GM19023 (cell line): Measurements from ENCODE around the gene TEX101.
A peak's percentile ranks its signal among the peaks of the same experiment; 100 is the strongest.

Experiments
- ATAC-seq: cut with Tn5 transposase; IDR thresholded peaks from one replicate; pipeline ENCODE4 v1.9.1; 2021; ENCODE audit warnings: mild to moderate bottlenecking, moderate library complexity; ENCODE audit not compliant: unreplicated experiment

The TEX101 gene

DNA sequence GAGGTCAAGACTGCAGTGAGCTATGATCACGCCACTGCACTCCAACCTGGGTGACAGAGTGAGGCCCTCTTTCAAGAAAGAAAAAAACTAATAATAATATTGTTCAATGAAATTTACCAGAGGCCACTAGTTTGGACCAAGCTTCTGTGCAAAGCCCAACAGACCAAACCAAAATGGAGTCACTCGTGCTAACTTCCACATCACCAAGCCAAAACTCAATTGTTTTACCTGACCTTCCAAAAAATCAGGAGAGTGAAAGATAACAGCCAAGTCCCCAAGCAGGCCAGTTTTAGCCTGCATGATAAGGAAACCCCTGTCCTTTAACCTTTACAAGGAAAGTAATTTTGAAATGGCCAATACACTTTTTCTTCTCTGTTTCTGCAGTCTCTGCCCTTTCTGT lies 30.7 kb downstream of the TEX101 start:
- ATAC-seq, result no peak

DNA sequence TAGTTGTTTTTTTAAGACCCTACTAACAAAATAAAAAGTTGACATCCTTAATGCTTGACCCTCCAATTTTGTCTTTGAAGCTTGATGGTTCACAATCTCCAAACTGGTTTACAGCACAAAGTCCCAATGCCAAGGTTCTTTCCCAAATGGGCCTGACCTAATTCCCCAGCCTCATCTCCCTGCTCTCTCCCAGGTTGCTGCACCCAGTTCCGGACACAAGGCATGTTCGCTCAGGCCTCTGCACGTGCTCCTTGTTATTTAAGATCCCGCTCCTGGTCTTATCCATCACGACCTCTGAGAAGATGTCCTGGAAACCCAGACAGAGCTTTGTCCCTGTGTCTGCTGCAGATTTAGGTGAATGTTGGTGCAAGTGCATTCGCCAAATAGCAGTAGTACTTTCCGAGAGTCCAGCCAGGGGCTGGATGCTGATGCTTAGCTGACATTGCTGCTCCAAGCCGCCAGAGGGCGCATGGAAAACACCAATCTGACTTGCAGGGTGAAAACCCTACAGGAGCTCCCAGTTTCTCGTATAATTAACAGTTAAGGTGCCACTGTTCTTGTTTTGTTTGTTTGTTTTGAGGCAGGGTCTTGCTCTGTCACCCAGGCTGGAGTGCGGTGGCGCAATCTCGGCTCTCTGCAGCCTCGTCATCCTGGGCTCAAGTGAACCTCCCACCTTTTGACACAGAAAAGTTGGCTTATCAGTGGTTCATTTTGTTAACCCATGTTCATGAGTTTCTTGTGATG lies 32.2 kb downstream of the TEX101 start:
- no peak for ATAC-seq

GRCh38 chr19:43447655-43448054 lies 33.0 kb downstream of the TEX101 start:
- ATAC-seq, result no peak

GRCh38 chr19:43450545-43450997 lies 35.9 kb downstream of the TEX101 start:
- no peak for ATAC-seq

DNA sequence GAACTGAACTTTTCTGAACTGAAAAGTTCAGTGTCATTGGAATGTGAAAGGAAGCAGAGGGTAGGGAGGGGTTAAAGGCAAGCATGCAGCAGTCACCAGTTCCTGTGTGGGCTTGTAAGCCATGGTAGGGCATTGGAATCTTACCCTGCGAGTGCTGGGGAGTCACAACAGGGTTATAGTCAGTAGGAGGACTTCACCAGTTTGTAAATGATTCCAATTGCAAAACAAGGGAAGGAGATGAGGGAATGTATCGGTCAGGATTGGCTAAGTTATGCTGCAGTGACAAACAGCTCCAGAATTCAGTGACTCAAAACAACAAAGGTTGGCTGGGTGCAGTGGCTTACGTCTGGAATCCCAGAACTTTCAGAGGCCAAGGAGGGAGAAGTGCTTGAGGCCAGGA lies 37.9 kb downstream of the TEX101 start:
- ATAC-seq, result no peak

DNA sequence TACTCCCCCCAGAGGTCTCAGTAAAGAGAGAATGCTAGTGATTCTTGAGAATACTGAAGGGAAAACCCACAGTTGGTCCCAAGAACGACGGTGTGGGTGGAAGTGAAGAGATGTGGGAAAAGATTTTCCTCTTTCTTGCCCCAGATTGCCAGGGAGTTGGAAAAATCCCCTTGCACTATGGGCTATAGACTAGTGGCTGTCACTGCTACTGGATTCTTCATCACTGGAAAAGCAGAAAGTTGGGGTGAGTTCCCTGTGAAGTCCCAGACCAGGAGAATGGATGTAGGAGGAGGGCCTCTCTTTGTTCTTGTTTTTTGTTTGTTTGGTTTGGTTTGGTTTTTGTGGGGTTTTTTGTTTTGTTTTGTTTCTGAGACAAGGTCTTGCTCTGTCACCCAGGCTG lies 39.3 kb downstream of the TEX101 start:
- ATAC-seq, result no peak

GRCh38 chr19:43455321-43456113 lies 40.8 kb downstream of the TEX101 start:
- no peak for ATAC-seq

GRCh38 chr19:43457809-43458208 lies 43.1 kb downstream of the TEX101 start:
- no peak for ATAC-seq

DNA sequence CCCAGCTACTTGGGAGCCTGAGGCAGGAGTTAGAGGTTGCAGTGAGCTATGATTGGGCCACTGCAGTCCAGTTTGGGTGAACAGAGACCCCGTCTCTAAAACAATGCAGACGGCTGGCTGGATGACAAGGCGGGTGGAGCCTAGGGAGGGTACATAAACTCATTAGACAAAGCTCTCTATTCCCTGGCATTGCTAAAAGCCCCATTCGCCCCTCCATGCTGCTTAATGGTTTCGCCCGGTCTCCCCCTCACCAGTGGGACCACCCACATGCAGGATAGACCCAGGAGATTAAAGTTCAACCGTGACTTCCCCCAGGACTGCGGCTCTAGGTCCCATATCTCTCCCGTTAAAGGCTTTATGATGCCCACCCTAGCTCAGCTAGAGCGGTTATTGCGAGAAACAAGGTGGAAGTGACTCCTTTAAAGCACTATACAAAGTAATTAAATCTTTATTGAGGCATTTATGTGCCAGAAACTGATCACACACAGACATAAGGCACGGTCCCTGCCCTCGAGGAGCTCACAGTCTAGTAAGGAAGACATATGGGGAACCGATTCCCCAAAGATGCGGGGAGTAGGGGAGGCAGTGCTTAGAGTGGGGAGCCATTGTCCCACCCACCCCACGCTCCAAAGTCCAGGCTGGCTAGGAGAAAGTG lies 45.8 kb downstream of the TEX101 start:
- ATAC-seq, result no peak

DNA sequence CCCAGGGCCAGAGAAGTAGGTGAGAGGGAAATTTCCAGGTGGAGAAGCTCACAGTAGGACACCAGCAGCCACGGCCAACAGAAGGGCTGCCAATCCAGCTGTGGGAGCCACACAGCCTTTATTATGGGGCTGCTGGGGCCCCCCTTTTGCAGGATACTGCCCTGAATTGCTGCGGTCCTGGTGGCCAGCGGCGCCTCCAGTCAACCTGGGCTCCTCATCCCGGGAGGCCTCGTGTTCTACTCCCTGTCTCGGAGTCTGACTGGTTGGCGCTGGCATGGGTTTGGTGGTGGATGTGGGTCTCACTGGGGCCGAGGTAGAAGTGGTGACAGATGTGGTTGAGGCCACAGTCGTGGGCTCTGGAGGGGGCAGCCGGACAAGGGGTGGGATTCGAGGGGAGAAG lies 46.6 kb downstream of the TEX101 start:
- no peak for ATAC-seq

- no peak for ATAC-seq
These were observed 47.7 kb downstream of the TEX101 start for GRCh38 chr19:43462383-43462782.

GRCh38 chr19:43462785-43463380 lies 48.2 kb downstream of the TEX101 start:
- no peak for ATAC-seq

DNA sequence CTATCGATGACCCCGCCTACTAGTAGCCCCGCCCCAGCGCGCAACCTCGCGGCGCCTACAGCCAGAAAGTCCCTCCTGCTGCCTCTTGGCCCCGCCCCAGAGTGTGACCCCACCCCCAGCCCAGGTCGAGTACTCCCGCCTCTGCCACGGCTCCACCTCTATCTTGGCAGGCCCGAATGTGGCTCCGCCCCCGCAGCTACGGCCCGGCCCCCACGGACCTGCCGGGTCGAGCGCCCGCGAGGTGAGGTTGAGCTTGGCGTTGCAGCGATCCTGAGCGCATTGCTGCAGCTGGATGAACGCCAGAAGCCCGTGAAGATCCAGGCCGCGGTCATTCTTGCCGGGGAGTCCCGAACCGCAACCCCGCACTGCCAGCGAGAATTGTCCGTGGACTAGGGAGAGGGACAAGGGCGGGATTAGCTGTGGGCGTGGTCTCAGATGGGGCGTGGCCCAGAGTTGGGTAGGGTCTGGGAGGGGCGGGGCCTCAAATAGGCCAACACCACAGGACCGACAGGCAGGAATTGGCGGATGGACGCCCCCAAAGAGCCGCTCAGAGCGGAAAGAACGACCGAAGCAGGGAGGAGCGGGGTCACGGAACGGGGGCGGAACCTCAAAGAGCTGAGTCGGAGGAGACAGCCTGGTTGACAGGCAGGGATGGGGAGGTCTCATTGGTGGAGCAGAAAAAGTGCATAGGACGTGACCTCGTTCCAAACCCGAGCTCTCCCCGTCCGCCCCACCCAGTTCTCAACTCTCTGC lies 48.9 kb downstream of the TEX101 start:
- peak; percentile 84 for ATAC-seq

DNA sequence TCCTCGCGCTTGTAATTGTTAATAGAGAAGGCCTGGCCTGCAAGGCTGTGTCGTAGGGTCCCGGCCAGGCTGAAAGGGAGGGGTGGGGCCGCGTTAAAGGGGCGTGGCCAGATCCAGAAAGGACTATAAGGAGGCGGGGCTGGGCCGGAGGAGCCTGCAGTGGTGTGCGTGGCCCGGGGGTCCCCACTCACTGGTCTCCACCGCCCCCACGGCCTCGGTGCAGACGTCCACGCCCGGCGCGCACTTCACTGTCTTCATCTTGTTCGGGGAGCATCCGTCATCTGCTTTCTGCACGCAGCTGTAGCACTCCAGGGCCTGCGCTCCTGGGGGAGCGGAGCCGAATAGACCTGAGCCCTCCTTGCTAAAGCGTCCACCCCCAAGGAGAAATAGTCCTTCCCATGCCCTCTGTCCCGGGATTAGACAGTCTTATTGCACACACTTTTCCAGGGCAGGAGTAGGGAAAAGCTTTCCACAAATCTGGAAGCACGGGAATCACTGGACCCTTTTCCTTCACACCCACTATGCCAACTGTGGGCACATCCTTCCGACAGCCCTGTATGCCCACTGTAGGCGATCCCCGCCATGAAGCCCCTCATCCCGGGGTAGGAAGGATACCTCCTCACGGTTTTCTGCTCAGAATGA lies 49.6 kb downstream of the TEX101 start:
- ATAC-seq, result peak; percentile 38

GRCh38 chr19:43465468-43466120 lies 50.9 kb downstream of the TEX101 start, which contains the start of gene LYPD3:
LYPD3 (minus strand) TSS chr19:43465608; CDS start chr19:43465571, 37 bp downstream.
- ATAC-seq, result no peak

GRCh38 chr19:43466793-43467192 lies 52.1 kb downstream of the TEX101 start:
- no peak for ATAC-seq

GRCh38 chr19:43467276-43467675 lies 52.6 kb downstream of the TEX101 start:
- ATAC-seq, result no peak

DNA sequence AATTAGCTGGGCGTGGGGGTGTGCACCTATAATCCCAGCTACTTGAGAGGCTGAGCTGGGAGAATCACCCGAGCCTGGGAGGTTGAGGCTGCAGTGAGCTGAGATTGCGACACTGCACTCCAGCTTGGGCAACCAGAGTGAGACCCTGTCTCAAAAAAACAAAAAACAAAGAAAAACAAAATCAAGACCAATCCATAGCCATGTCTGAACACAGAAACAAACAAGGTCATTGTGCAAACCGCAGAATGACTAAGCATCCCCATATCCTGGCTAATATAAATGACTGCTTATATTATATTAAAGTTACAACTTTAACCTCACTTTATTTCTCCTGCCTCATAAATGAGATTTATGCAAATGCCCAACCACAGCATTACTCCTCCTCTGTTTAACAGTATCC lies 53.0 kb downstream of the TEX101 start:
- no peak for ATAC-seq
